Measurements from ENCODE around the gene IGF1R.

Gene IGF1R

GRCh38 chr15:98775498-98776230 lies 127.3 kb downstream of the IGF1R start:
- no peak for DNase-seq (ENCODE audit: low read depth)

GRCh38 chr15:98776607-98777281 lies 128.4 kb downstream of the IGF1R start:
- peak; percentile 30 for DNase-seq (ENCODE audit: low read depth)

- no peak for DNase-seq (ENCODE audit: low read depth)
These were observed 129.1 kb downstream of the IGF1R start for GRCh38 chr15:98777426-98777825.

- DNase-seq (ENCODE audit: low read depth) = no peak
These were observed 130.1 kb downstream of the IGF1R start for GRCh38 chr15:98778263-98778959.

GRCh38 chr15:98778960-98779359 lies 130.6 kb downstream of the IGF1R start:
- no peak for DNase-seq (ENCODE audit: low read depth)

- DNase-seq (ENCODE audit: low read depth) = no peak
These were observed 131.2 kb downstream of the IGF1R start for GRCh38 chr15:98779463-98780071.

- no peak for DNase-seq (ENCODE audit: low read depth)
These were observed 133.5 kb downstream of the IGF1R start for GRCh38 chr15:98781838-98782237.

GRCh38 chr15:98782801-98783200 lies 134.5 kb downstream of the IGF1R start:
- no peak for DNase-seq (ENCODE audit: low read depth)

- DNase-seq (ENCODE audit: low read depth) = no peak
These were observed 137.1 kb downstream of the IGF1R start for GRCh38 chr15:98785431-98785806.

- no peak for DNase-seq (ENCODE audit: low read depth)
These were observed 137.7 kb downstream of the IGF1R start for GRCh38 chr15:98785807-98786621.

GRCh38 chr15:98786717-98787116 lies 138.4 kb downstream of the IGF1R start:
- no peak for DNase-seq (ENCODE audit: low read depth)

GRCh38 chr15:98787194-98787593 lies 138.9 kb downstream of the IGF1R start:
- no peak for DNase-seq (ENCODE audit: low read depth)

GRCh38 chr15:98787936-98788757 lies 139.8 kb downstream of the IGF1R start:
- DNase-seq (ENCODE audit: low read depth) = no peak

- DNase-seq (ENCODE audit: low read depth) = no peak
These were observed 140.7 kb downstream of the IGF1R start for GRCh38 chr15:98789020-98789419.

GRCh38 chr15:98790270-98790669 lies 141.9 kb downstream of the IGF1R start:
- no peak for DNase-seq (ENCODE audit: low read depth)

GRCh38 chr15:98791046-98791701 lies 142.8 kb downstream of the IGF1R start:
- DNase-seq (ENCODE audit: low read depth) = no peak

- no peak for DNase-seq (ENCODE audit: low read depth)
These were observed 143.8 kb downstream of the IGF1R start for GRCh38 chr15:98792117-98792516.

- no peak for DNase-seq (ENCODE audit: low read depth)
These were observed 145.9 kb downstream of the IGF1R start for GRCh38 chr15:98794211-98794610.

- no peak for DNase-seq (ENCODE audit: low read depth)
These were observed 146.4 kb downstream of the IGF1R start for GRCh38 chr15:98794748-98795147.

GRCh38 chr15:98795980-98796379 lies 147.6 kb downstream of the IGF1R start:
- DNase-seq (ENCODE audit: low read depth) = no peak
